CD14-positive monocyte (primary cell): ENCODE results near the gene SGPL1. TPM values are rescaled to one million over a fixed set of nuclear protein-coding genes. Genes with fewer than 3 reads are reported as not detected.

Source experiments
- DNase-seq, 3 donors: peaks; one replicate each; pipeline ENCODE4 v3.0.0-alpha.2; 2011 to 2022
- H2AFZ ChIP-seq: 2 replicates; pipeline ENCODE4 v1.6.0; 2012; ENCODE audit warnings: mild to moderate bottlenecking, low read depth, low read length, inconsistent platforms; ENCODE audit not compliant: insufficient read depth, poor library complexity, severe bottlenecking
- H3K27ac ChIP-seq, 2 donors: 1 replicate in 1 of 2; 2 replicates in 1 of 2; pipeline ENCODE4 v1.5.1; 2012 to 2013; ENCODE audit warnings: low read length in 2 of 2, control low read depth in 1 of 2, inconsistent platforms in 1 of 2, low read depth in 1 of 2, mild to moderate bottlenecking in 1 of 2
- H3K27me3 ChIP-seq, 2 donors: one replicate each; pipeline versions ENCODE4 v1.6.0 to v1.6.1; 2011 to 2013; ENCODE audit warnings: low read length in 2 of 2; ENCODE audit not compliant: control insufficient read depth in 2 of 2, insufficient read depth in 2 of 2
- H3K36me3 ChIP-seq, 2 donors: replicated peaks in 1 of 2; 1 replicate in 1 of 2; 2 replicates in 1 of 2; pipeline versions ENCODE4 v1.5.1 to v1.6.1; 2012 to 2013; ENCODE audit warnings: low read length in 2 of 2, control low read depth in 1 of 2, inconsistent platforms in 1 of 2, mild to moderate bottlenecking in 1 of 2; ENCODE audit not compliant: insufficient read depth in 2 of 2, control insufficient read depth in 1 of 2
- H3K4me1 ChIP-seq, 2 donors: 1 replicate in 1 of 2; 2 replicates in 1 of 2; pipeline versions ENCODE4 v1.5.1 to v1.6.1; 2012 to 2013; ENCODE audit warnings: low read length in 2 of 2, control low read depth in 1 of 2, inconsistent platforms in 1 of 2, mild to moderate bottlenecking in 1 of 2, moderate library complexity in 1 of 2; ENCODE audit not compliant: insufficient read depth in 2 of 2, control insufficient read depth in 1 of 2
- H3K4me2 ChIP-seq: replicated peaks from 2 replicates; pipeline ENCODE3; 2012; ENCODE audit warnings: low read length, moderate library complexity, mild to moderate bottlenecking; ENCODE audit not compliant: poor library complexity, severe bottlenecking; ENCODE audit errors: extremely low read depth
- H3K4me3 ChIP-seq, 3 experiments: fragments of 200-600 bp in 1 of 3; sonication (generic) in 1 of 3; replicated peaks in 1 of 3; 1 replicate in 2 of 3; 2 replicates in 1 of 3; pipeline ENCODE4 v1.5.1; 2011 to 2013; ENCODE audit warnings: low read length in 3 of 3, mild to moderate bottlenecking in 3 of 3, control low read depth in 2 of 3, low read depth in 2 of 3, inconsistent platforms in 1 of 3, moderate library complexity in 1 of 3
- H3K79me2 ChIP-seq: 2 replicates; pipeline ENCODE4 v1.6.0; 2012; ENCODE audit warnings: mild to moderate bottlenecking, control low read depth, inconsistent platforms, low read length, moderate library complexity; ENCODE audit not compliant: insufficient read depth
- H3K9ac ChIP-seq: 2 replicates; pipeline ENCODE4 v1.6.0; 2017; ENCODE audit warnings: low read length, mild to moderate bottlenecking; ENCODE audit not compliant: insufficient read depth, poor library complexity, severe bottlenecking
- H3K9me3 ChIP-seq, 2 donors: replicated peaks in 1 of 2; 1 replicate in 1 of 2; 2 replicates in 1 of 2; pipeline versions ENCODE4 v1.5.1 to v1.6.1; 2012 to 2013; ENCODE audit warnings: low read length in 2 of 2, control low read depth in 1 of 2; ENCODE audit not compliant: control insufficient read depth in 1 of 2, insufficient read depth in 1 of 2
- H4K20me1 ChIP-seq: 2 replicates; pipeline ENCODE4 v1.6.0; 2012; ENCODE audit warnings: mild to moderate bottlenecking, low read length, control low read depth, moderate library complexity; ENCODE audit not compliant: insufficient read depth
- H3K27ac Mint-ChIP-seq, 7 donors: one replicate each; pipeline ENCODE4 v1.8.0; 2020; ENCODE audit warnings: mild to moderate bottlenecking in 7 of 7, mixed read lengths in 7 of 7, moderate library complexity in 6 of 7, inconsistent platforms in 2 of 7
- H3K27me3 Mint-ChIP-seq, 3 donors: one replicate each; pipeline ENCODE4 v1.8.0; 2021 to 2022; ENCODE audit warnings: low read depth in 3 of 3, mild to moderate bottlenecking in 3 of 3, mixed read lengths in 3 of 3, moderate library complexity in 3 of 3, inconsistent platforms in 1 of 3
- H3K36me3 Mint-ChIP-seq, 2 donors: one replicate each; pipeline ENCODE4 v1.8.0; 2020; ENCODE audit warnings: mixed read lengths in 2 of 2, inconsistent platforms in 1 of 2, mild to moderate bottlenecking in 1 of 2
- H3K4me1 Mint-ChIP-seq: one replicate; pipeline ENCODE4 v1.8.0; 2020; ENCODE audit warnings: mild to moderate bottlenecking, mixed read lengths
- H3K4me3 Mint-ChIP-seq, 2 donors: one replicate each; pipeline ENCODE4 v1.8.0; 2020; ENCODE audit warnings: mild to moderate bottlenecking in 2 of 2, mixed read lengths in 2 of 2, moderate library complexity in 1 of 2
- H3K9me3 Mint-ChIP-seq, 7 donors: one replicate each; pipeline ENCODE4 v1.8.0; 2020 to 2022; ENCODE audit warnings: mixed read lengths in 7 of 7, mild to moderate bottlenecking in 6 of 7, moderate library complexity in 6 of 7, inconsistent platforms in 2 of 7
- WGBS: methylation state at CpG from one replicate; pipeline ENCODE4 v1.1.5; 2013; ENCODE audit warnings: missing lambda C conversion rate; ENCODE audit not compliant: insufficient coverage; 5-methylcytosine and 5-hydroxymethylcytosine counted together
- intact Hi-C, 2 donors: fragments of 100-400 bp; cut with micrococcal nuclease; formaldehyde crosslinking; loops; one replicate each; pipeline versions ENCODE4 v1.15.0 to v1.15.1; 2023
- polyA plus RNA-seq, 3 donors: library from polyadenylated mRNA; depleted of rRNA in 1 of 3; unstranded in 2 of 3; stranded (reverse) in 1 of 3; fragments of 300-500 nt in 2 of 3; fragments of >200 nt in 1 of 3; fragmentation: Illumina TruSeq in 2 of 3; gene quantifications; 1 replicate in 2 of 3; 2 replicates in 1 of 3; pipeline ENCODE4 v1.2.3, GENCODE V29; 2012 to 2021
- TF ChIP-seq, protein P1 (sequence below): fragments of 200-600 bp; IDR thresholded peaks from one replicate; pipeline ENCODE4 v1.8.0; 2022; ENCODE audit warnings: antibody characterized with exemption, mild to moderate bottlenecking

Gene SGPL1
- polyA plus RNA-seq, 3 donors, result 16.6 to 26.8 (median 26.1) TPM

DNA sequence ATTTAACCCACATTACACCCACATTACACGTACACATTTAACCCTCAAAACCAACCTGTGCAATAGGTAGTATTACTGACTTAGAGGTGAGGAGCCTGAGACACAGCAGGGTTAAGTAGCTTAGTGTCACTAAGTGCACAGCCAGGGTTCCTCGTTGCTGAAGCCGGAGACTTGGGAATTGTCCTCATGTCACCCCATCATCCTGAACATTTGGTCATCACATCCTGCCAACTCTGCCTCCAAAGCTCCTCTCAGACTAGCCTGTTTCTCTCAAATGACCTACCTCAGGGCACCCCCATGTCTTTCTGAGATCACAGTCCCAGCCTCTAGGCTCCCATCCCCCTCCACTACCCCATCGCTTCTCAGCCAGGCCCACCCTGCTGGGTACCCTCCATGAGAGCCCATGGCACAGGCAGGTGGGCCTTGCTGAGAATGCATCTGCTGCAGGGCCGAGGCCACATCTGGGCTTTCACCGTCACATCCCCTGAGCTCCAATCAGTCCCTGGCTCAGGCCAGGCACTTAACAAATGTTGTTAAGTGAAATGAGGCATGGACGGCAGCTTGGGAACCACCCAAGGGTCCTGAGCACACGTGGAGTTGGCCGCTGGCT is 93.7 kb downstream of the SGPL1 start:
- Histone ChIP-seq H3K9me3 (peaks cover 0 to 9% of the 10 kb centered on the region in 2 donors), H3K4me2 (no peak overlapping the region), H2AFZ (no peak overlapping the region), H3K27me3 (no peaks in the 10 kb centered on the region), H3K9ac (no peak overlapping the region), H3K36me3 (no peaks in the 10 kb centered on the region), H3K79me2 (no peaks in the 10 kb centered on the region), H3K4me3 (no peak overlapping the region), H3K27ac (no peak overlapping the region), H4K20me1 (no peaks in the 10 kb centered on the region), H3K4me1 (no peaks in the 10 kb centered on the region)
- DNase-seq, result no peak
- Mint-ChIP-seq H3K27me3 (peaks cover 7 to 10% (median 8%) of the 10 kb centered on the region in 3 donors), H3K27ac (no peak overlapping the region), H3K9me3 (peaks cover 2 to 10% (median 5%) of the 10 kb centered on the region in 7 donors), H3K36me3 (no peaks in the 10 kb centered on the region), H3K4me1 (peaks cover 4% of the 10 kb centered on the region), H3K4me3 (no peak overlapping the region)
- TF ChIP-seq, protein P1, sequence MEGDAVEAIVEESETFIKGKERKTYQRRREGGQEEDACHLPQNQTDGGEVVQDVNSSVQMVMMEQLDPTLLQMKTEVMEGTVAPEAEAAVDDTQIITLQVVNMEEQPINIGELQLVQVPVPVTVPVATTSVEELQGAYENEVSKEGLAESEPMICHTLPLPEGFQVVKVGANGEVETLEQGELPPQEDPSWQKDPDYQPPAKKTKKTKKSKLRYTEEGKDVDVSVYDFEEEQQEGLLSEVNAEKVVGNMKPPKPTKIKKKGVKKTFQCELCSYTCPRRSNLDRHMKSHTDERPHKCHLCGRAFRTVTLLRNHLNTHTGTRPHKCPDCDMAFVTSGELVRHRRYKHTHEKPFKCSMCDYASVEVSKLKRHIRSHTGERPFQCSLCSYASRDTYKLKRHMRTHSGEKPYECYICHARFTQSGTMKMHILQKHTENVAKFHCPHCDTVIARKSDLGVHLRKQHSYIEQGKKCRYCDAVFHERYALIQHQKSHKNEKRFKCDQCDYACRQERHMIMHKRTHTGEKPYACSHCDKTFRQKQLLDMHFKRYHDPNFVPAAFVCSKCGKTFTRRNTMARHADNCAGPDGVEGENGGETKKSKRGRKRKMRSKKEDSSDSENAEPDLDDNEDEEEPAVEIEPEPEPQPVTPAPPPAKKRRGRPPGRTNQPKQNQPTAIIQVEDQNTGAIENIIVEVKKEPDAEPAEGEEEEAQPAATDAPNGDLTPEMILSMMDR, result no peak
- WGBS, result 92% methylated on average over 5 of the region's 9 CpGs
- intact Hi-C loops, result no loop called here

GRCh38 chr10:70910486-70911341 is 95.0 kb downstream of the SGPL1 start:
- no peaks in the 10 kb centered on the region for H4K20me1 ChIP-seq
- H3K4me2 ChIP-seq, result no peak overlapping the region
- WGBS, result 91% methylated on average over 10 of the region's 16 CpGs
- no peaks in the 10 kb centered on the region for H3K4me1 ChIP-seq
- Mint-ChIP-seq H3K4me1 (peaks cover 4% of the 10 kb centered on the region), H3K9me3 (peaks cover 2 to 10% (median 5%) of the 10 kb centered on the region in 7 donors), H3K27ac (no peak overlapping the region), H3K36me3 (no peaks in the 10 kb centered on the region), H3K4me3 (no peak overlapping the region), H3K27me3 (peaks cover 7 to 9% (median 9%) of the 10 kb centered on the region in 3 donors)
- H3K36me3 ChIP-seq, result no peaks in the 10 kb centered on the region
- no peak overlapping the region for H2AFZ ChIP-seq
- H3K27ac ChIP-seq, result no peak overlapping the region
- peaks cover 0 to 9% of the 10 kb centered on the region in 2 donors for H3K9me3 ChIP-seq
- no peak overlapping the region for H3K4me3 ChIP-seq
- no peaks in the 10 kb centered on the region for H3K79me2 ChIP-seq
- no peak for DNase-seq
- no peak overlapping the region for H3K9ac ChIP-seq
- intact Hi-C loops, result no loop called here
- TF ChIP-seq, protein P1, result no peak
- no peaks in the 10 kb centered on the region for H3K27me3 ChIP-seq
